Measurements from ENCODE around the gene SCUBE3.

Gene SCUBE3

DNA sequence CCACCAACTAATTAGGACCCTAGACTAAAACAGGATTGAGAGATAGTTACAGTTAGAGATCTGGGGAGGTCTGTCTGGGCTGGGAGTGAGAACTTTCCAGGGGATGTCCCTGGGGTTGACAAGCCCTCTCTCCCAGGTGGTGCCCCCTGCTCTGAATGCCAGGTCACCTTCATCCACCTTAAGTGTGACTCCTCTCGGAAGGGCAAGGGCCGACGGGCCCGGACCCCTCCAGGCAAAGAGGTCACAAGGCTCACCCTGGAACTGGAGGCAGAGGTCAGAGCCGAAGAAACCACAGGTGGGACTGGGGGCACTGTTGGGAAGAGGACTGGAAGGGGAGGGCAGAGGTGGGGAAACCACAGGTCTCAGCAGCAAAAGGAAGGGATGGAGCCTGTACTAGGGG lies 28.7 kb downstream of the SCUBE3 start:
- FAIRE-seq = no peak

DNA sequence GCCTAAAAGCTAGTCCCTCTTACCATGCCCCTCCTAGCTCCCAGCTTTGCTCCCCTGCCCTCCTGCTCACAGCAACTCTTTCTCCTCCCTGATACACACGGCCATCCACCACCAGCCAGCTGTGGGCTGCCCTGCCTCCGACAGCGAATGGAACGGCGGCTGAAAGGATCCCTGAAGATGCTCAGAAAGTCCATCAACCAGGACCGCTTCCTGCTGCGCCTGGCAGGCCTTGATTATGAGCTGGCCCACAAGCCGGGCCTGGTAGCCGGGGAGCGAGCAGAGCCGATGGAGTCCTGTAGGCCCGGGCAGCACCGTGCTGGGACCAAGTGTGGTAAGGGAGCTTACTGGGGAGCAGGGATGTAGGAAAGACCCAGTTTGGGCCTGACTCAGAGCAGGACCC lies 29.1 kb downstream of the SCUBE3 start:
- no peak for FAIRE-seq

DNA sequence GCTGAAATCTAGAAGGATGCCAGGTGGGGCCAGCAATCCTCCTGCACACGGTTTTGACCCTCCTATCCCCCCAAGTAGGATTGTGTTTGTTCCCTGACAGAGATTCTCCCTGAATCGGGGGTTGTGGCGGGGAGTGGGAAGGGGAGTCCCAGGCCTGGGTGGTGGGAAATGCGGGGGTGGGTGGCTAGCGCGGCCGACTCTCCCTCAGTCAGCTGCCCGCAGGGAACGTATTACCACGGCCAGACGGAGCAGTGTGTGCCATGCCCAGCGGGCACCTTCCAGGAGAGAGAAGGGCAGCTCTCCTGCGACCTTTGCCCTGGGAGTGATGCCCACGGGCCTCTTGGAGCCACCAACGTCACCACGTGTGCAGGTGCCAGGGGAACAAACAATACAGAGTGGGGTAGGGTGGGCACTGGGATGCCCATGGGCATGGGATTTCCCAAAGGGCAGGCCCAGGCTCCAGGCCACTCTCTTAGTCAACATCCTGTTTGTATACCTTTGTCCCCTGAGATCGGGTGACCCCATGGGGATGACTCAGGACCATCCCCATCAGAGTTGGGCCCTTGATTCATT lies 29.7 kb downstream of the SCUBE3 start:
- no peak for FAIRE-seq

DNA sequence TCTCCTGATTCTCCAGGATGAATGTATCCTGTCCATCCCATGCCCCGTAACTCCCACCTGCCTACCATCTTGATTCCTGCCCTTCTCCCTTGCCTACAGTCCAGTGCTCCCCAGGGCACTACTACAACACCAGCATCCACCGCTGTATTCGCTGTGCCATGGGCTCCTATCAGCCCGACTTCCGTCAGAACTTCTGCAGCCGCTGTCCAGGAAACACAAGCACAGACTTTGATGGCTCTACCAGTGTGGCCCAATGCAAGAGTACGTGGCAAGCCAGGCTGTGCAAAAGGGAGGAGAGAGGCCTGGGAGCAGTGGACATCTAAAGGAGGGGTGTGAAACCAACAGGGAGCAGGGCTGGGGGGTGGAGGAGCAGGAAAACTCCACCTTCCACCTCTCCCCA lies 30.8 kb downstream of the SCUBE3 start:
- no peak for FAIRE-seq

DNA sequence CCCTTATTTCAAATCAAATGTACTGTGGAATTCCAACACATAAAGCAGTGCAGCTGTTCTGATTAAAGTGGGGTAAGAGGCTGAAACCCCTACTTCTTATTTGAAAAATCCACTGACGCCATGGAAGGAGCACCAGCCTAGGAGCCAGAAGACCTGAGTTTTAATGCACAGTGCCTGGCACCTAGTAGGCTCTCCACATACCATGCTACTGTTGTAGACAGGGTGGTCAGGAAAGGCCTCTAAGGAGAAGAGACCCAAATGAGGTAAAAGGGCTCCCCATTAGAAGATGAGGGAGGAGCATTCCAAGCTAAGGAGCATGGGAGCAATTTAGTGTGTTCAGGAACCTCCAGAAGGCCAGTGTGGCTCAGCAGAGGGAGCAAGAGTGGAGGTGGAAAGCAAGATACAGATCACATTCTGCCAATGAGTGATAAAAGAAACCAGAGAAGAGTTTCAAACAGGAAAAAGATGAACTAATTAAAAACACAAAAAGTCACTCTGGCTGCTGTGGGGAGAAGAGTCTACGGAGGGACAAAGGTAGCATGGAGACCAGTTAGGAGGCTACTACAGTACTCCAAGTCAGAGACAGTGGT lies 34.0 kb downstream of the SCUBE3 start:
- FAIRE-seq = no peak

DNA sequence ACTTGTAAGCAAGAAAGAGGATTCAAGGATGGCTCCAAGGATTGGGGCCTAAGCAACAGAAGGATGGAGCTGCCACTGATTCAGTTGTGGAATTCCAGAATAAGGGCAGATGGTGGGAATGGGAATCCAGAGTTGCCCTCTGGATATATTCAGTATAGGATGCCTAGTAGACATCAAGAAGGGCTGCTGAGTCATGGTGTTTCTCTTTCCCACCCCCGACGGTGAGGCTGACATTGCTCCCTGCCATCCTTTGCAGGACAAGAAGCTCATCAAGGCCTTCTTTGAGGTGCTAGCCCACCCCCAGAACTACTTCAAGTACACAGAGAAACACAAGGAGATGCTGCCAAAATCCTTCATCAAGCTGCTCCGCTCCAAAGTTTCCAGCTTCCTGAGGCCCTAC lies 34.5 kb downstream of the SCUBE3 start:
- no peak for FAIRE-seq

DNA sequence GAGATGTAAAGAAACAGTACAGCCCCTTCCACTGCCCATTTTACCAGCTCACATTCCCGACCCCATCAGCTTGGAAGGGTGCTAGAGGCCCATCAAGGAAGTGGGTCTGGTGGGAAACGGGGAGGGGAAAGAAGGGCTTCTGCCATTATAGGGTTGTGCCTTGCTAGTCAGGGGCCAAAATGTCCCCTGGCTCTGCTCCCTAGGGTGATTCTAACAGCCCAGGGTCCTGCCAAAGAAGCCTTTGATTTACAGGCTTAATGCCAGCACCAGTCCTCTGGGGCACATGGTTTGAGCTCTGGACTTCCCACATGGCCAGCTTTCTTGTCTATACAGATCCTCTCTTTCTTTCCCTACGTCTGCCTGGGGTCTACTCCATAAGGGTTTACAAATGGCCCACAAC lies 35.2 kb downstream of the SCUBE3 start:
- FAIRE-seq = no peak

DNA sequence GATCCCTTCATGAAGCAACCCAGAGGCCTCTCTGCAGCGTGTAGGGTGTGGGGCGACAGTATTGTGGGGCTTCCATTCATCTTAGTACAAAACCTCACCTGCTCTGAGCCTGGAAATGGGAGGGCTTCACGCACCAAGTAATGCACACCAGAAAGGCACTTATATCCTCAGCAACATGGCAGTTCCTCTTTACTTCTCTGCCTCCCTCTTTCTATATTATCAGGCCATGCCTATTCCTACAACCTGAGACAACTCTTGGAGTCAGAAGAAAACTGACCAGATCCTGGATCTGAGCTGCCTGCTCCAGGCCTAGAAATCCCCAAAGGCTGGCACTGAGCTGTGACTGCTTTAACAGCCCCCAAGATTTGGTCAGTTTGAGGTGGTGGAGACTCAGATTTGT lies 38.2 kb downstream of the SCUBE3 start:
- no peak for FAIRE-seq

DNA sequence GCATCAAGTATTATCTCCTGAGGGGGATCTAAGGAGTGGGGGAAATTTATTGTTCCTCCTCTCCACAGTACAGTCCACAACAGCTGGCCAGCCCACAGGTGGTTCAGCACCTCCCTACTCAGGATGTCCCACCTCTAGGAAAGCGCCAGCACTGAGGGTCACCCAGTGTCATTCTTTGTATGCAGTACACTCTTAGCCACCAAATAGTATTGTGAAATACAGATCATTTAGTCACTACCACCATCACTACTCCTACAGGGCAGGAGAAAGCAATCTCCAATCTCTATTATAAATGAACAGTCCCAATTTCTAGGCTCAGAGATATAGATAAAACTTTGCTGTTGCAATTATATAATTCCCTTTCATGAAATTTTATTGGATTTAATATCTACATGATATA lies 39.5 kb downstream of the SCUBE3 start:
- no peak for FAIRE-seq

DNA sequence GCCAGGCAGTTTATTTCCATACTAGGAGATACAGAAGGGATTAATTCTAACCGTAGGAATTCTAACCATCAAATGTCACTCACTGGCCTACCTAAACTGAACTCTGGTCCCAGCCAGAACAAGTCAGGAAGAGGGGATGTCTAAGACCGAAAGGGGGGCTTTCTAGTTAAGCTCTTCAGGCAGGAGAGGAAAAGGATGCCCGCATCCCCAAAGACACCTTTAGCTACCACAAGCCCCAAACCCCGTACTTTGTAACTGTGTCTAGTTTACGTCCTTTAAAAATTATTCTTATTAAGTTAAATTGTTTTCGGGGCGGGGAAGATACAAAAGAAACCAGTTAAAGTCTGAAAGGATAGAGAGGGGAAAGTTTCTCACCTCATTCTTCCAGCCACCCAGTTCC lies 44.6 kb downstream of the SCUBE3 start:
- no peak for FAIRE-seq

DNA sequence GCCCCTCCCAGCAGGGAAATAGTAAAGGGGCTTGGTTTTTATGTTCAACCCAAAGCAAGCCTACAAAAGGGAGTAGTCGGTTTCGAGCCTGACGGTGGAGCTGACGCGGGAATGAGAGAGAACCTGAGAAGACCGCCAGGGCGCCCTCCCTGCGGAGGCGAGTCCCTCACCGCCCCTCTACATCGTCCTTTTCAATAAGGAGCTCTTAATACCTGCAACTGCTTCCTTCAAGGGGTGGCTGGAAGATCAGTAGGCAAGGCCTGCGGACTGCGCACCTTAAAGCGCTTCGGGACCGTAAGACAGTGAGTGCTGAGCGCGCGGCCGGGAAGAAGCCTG lies 45.1 kb downstream of the SCUBE3 start:
- no peak for FAIRE-seq

DNA sequence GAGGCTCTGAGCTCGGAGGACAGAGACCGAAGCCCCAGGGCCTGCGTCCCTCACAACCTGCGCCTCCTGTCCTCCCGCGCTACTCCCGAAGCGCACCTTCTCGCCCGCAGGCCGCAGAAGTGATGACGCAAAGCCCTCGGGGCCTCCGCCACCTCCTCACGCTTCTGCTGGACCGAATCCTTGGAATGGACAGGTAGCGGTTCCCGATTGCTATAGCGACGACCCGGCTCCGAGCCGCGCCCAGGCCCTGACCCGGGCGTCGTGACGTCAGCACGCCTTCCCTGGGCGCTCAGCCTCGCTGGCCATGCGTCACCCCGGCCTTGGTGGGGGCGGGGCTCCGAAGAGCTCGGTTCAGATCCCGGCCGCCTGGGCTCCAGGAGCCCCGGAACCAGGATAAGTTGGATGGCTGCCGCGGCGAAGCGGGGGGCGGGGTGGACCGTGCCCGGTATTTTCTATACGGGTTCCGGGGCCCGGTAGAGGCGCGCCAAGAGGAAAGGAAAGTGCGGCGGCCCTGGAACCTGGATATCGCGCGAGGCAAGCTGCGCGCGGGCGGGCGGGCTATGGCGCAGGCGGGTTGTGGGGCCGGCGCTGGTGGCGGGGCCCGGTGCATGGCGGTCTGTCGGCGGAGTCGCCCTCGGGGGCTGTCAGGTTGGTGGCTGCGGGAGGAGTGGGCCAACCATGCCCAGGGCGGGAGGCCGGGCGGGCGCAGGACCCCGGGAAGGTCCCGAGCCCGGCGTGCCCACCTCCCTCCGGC lies 45.6 kb downstream of the SCUBE3 start, which contains the start of gene ZNF76:
ZNF76 (plus strand) TSS at position 542 of the 754 bp plus-strand sequence. CDS start 21,417 bp downstream, outside the sequence.
- peak; percentile 38 for FAIRE-seq

DNA sequence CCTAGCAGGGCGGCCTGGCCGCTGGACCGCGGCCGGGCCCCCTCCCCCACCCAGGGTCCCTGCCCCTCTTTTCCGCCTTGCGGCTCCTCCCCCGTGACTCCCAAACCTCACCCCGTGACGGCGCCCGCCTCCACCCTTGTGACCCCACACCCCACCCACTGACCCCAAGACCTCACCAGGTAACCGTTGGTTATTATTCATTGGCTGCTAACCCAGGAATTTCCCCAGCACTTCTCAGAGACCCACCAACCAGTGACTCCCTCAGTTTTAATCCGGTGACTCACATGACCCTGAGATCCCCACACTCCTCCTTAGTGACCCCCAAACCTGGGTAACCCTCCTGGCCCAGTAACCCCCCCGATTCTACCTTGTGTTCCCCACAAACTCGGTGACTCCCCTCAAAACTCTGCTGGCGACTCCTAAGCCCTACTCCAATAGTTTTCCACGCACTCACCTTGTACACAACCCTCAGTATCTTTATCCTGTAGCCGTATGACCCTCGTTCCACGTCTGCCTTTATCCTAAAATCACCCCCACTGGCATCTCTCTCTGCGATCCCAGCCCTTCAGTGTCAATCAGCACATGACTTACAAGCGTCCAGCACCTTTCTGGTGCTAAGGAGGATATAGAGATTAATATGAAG lies 46.3 kb downstream of the SCUBE3 start:
- no peak for FAIRE-seq

DNA sequence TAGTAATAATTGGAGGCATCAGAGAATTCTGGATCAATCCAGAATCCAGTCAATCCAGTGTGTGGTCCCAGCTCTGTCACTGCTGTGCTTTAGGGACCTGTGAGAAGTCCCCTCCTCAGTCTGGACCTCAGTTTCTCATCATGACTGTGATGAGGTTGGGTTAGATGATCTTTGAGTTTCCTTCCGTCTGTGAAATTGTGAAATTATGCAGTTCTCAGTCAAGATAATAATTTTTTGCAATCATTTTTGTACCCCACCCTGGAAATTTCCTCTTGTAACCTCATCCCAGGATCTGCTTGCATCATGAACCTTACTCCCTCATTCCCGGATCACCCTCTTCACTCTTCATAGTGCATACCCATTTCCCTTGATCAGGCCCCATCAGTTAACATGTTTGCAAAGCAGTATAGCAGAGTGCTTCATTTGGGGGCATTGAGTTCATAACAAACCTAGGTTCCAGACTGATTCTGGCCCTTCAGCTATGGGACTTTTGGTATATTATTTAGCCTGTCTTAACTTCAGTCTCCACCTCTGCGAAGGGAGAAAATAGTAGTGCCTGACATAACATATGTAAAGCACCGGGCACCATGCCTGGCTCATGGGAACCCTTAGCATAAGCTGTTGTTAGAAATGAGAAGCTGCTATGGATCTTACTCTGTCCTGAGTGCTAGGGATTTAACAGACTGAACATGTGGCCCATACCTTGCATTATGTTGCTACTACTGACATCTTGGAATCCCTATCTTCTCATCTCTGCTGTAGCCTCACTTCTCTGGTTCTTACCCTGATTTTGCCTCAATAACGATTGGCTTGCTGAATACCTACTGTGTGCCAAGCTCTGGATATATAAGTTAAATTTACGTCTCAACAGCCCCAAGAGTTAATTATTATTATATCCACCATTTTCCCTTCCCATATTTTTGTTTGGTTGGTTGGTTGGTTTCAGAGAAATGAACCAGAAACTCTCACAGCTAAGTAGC lies 47.1 kb downstream of the SCUBE3 start:
- no peak for FAIRE-seq

DNA sequence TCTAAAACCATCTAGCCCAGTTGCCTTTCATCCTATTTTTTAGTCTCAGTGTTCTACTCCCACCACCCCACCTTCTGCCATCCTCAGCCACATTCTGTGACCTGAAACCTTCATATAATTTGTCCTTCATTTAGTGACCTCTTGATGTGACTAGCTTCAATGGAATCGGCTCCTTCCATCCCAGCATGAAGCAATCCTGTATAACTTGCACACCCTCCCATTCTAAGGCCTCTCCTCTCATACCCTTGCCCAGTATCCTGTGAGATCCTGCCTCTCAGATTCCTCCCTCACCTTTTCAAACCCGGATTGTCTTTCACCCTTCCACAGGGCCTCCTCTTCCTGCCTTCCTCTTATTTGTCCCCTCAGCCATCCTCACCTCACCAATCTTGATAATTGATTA lies 48.8 kb downstream of the SCUBE3 start:
- FAIRE-seq = no peak

DNA sequence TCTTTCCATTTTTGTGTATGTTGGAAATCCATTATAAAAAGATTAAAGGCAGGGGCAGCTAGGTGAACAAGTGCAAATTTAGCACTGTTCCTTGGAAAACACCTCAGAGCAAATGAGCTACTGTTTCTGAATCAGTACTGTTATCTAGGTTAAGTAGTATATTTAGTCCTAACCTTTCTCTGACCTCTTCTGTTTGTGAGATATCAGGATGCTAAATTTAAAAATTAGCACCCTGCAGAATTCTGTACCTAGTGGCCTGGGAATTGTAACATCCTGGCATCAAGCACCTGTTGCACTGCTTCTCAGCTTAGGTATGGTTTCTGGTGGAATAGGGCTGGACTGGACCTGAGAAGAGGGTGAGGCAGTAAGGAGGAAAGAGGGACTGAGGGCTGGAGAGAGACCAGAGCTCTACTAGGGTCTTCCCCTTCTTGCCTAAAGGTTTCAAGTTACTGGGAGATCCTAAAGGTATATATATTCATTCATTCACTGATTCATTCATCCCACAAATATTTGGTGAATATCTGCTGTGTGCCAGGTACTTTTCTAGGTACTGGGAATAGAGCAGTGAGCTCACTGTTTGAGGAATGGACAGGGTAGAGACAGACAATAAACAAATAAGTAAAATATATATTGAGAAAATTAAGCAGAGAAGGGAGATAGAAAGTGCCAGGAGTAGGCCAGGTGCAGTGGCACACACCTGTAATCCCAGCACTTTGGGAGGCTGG lies 51.0 kb downstream of the SCUBE3 start:
- FAIRE-seq = no peak

DNA sequence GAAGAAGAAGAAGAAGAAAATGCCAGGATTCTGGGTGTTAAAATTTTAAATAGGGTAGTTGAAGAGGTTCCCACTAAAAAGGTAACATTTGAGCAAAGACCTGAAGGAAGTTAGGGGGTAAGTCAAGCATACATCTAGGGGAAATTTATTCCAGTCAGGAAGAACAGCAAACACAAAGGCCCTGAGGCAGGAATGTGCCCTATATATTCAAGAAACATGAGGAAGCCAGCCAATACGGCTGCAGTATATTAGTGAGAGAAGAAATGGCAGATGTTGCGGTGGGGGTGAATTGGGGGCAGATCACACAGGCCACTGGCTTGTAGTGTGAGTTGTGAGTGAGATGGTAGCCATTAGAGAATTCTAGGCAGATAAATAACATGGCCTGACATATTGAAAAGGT lies 51.8 kb downstream of the SCUBE3 start:
- FAIRE-seq = no peak

DNA sequence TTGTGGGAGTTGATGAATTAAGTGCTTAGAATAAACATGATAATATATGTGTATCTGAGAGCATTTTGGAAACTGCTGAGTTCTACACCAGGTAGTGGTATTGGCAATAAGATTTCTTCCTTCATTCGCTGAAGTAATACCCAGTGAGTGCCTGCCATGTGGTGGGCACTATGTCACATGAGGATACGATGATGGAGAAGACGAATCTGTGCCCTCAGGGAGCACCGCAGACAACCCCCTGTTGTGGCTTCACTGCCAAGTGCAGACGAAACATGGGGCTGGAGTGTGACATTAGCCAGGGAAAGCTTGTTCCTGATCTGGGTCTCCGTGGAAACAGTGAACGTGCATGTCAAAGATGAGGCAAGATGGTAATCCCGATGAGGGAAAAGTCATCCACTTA lies 53.7 kb downstream of the SCUBE3 start:
- FAIRE-seq = no peak

DNA sequence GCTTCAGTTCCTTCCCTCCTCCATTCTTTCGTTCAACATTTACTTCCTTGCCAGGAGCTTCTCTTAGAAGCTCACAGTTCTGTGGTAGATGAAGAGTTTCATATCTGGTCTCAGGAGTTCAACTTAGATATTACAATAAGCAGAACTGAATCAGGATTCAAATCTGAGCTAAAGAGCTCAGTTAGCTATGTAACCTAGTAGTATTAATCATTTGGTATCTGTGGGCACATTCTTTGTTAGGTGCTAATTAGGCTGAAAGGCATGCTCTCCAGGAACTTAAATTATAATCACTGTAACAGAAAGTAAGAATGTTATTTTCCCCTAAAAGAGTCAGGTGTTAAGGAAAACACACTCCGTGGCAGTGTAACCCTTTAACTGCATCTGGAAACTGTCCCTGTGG lies 54.1 kb downstream of the SCUBE3 start:
- FAIRE-seq = no peak

DNA sequence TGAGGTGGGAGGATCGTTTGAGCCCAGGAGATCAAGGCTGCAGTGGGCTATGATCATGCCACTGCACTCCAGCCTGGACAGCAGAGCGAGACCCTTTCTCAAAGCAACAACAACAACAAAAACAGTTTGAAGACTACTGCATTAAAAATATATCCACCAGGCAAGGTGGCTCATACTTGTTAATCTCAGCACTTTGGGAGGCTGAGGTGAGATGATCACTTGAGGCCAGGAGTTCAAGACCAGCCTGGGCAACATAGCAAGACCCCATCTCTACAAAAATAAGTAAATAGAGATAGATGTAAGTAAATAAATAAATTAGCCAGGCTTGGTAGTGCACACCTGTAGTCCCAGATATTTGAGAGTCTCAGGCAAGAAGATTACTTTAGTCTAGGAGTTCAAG lies 58.2 kb downstream of the SCUBE3 start:
- FAIRE-seq = no peak

DNA sequence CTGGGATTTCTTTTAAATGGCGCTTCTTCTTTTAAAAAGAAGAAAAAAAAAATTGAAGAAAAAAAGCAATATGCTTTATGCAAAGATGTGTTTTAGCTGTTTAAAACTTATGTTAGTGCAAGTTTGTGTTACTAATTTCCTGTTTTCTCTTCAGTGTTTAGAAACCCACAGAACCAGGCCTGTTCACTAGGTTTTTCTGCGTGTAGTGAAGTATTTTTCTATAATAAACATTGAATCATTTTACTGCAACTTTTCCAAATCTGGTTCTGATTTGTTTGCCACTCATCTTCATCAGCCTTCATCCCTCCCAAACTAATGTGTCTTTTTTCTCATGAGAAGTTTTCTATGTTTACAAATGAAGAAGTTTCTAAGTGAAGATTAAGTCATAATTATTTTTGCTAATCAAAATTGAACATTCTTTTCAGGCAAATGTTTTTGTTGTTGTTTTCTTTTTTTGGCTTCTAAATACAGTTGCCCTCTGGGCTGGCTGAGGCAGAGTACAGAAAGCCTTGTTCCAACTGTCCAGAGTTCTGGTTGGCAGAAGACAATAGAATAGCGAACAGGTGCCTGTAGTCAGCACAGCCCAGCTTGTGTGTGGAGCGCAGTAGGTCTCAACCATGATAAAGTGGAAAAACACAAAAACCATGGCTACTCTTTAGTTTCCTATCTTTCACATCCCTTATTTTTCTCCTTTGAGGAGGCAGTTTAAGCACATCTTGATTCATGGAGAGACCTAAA lies 60.2 kb downstream of the SCUBE3 start:
- no peak for FAIRE-seq
